GM13976 (cell line): ENCODE results near the gene CRYGN.

Source experiments
- DNase-seq: peaks from one replicate; pipeline ENCODE4 v3.0.0; 2012; ENCODE audit warnings: low spot score
- in situ Hi-C: fragments of 300-500 bp; cut with MboI; formaldehyde crosslinking; loops from one replicate; pipeline ENCODE4 v1.12.0; 2022; ENCODE audit warnings: low sequenced_read_pairs, mixed read lengths, inconsistent platforms; ENCODE audit not compliant: unreplicated experiment
- TF ChIP-seq, protein P1 (sequence below): IDR thresholded peaks from 2 replicates; pipeline ENCODE4 v1.5.1; 2012; ENCODE audit warnings: borderline replicate concordance, mild to moderate bottlenecking; ENCODE audit not compliant: insufficient read depth; ENCODE audit errors: extremely low read depth, missing control alignments, control extremely low read depth

Gene CRYGN

DNA sequence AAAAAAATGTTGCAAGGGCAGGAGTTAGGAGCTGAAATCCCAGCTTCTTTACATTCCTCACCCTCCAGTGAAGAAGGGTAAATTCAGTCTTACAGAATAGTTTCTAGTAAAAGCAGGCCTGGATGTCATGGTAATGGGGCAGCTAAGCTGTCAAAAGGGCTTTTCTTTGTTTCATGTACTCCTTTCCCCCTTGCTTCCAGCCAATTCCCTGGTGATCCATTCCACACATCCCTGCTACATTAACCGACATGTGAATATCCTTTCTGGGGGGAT lies 43.7 kb upstream of the CRYGN start:
- TF ChIP-seq, protein P1, sequence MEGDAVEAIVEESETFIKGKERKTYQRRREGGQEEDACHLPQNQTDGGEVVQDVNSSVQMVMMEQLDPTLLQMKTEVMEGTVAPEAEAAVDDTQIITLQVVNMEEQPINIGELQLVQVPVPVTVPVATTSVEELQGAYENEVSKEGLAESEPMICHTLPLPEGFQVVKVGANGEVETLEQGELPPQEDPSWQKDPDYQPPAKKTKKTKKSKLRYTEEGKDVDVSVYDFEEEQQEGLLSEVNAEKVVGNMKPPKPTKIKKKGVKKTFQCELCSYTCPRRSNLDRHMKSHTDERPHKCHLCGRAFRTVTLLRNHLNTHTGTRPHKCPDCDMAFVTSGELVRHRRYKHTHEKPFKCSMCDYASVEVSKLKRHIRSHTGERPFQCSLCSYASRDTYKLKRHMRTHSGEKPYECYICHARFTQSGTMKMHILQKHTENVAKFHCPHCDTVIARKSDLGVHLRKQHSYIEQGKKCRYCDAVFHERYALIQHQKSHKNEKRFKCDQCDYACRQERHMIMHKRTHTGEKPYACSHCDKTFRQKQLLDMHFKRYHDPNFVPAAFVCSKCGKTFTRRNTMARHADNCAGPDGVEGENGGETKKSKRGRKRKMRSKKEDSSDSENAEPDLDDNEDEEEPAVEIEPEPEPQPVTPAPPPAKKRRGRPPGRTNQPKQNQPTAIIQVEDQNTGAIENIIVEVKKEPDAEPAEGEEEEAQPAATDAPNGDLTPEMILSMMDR: no peak
- in situ Hi-C loops: no loop called here
- no peak for DNase-seq

- in situ Hi-C loops: no loop called here
- DNase-seq: no peak
- TF ChIP-seq, protein P1: no peak
Observed at GRCh38 chr7:151482883-151483710, 43.2 kb upstream of the CRYGN start.

DNA sequence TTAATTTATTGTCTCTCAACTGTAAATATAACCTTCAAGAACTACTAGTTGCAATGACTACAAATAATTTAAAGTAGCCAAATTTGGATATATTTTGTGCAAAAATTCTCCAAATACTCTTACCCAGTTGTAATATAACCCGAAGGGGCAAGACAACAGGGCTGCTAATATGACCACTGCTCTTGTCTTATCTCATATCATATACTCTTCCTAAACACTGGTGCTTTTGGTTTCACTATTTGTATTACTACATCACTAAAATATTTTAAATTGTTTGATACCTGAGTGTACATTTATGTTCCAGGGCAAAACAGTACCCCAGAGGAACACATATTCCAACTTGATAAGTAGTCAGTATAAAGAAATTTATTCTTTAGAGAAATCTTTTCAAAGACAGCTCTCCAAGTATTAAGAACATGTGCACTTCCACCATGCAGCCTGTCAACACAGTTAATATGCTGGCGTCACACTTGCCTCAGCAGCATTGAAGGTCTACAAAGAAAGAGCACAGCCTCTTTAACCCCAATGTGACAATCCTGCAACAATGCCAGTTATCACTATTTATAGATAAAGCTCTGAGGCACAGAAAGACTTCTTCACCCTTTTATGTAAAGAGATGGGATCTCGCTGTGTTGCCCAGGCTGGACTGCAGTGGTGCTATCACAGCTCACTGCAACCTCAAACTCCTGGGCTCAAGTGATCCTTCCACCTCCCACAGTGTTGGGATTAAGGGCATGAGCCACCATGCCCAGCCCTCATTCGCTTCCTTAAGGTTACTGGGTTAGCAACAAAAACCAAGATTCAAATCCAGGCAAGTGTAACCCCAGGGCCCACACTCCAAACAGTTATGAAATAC lies 41.9 kb upstream of the CRYGN start:
- in situ Hi-C loops: no loop called here
- DNase-seq: no peak
- TF ChIP-seq, protein P1: no peak

GRCh38 chr7:151477867-151478266 lies 37.9 kb upstream of the CRYGN start:
- in situ Hi-C loops: no loop called here
- TF ChIP-seq, protein P1: no peak
- DNase-seq: no peak

GRCh38 chr7:151472644-151473380 lies 32.9 kb upstream of the CRYGN start:
- TF ChIP-seq, protein P1: no peak
- in situ Hi-C loops: no loop called here
- no peak for DNase-seq

DNA sequence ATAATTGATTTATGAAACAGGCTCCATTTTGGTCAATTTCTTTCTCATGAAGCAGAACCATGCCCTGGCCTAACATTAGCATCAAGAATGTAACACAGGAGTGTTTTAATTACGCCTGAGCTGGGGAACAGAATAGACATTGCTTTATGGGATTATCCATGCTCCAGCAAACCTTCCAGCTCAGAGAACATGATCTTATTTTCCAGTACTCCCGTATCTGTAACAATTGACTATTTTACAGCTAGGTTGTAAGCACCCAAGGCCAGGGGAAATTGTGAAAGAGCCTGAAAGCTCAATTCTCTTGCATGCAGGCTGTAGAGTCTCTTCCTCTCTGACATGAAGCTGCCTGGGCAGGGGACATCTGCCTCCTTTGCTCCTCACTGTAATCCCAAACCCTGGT lies 30.8 kb upstream of the CRYGN start:
- DNase-seq: no peak
- in situ Hi-C loops: no loop called here
- TF ChIP-seq, protein P1: no peak
